ENCODE measurements around the gene PHACTR1. TPM values are rescaled to one million over a fixed set of nuclear protein-coding genes. Genes with fewer than 3 reads are reported as not detected.

The PHACTR1 gene
- total RNA-seq, 1 experiment from 2014 or later: not detected

DNA sequence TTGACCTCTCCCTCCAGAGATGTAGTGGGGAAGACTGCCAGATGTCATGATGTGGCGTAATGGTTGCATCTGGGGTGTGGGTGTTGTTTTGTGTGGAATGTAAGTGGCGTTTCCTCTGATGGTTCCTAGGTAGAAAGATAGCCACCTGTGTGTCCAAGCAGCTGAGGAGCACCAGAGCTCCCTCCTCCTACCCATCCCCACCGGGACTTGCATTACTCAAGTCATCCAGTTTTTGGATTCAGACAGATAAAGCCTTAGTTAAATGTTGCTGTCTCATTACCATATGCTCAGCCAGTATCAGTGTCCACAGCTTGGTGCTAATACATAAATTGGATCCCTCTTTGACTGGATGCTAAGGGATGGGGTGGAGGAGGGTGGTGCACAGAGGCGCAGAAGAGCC is 329.5 kb downstream of the PHACTR1 start:
- H3K9me3 ChIP-seq (ENCODE audit: low read length): no peaks in the 10 kb centered on the region
- peaks cover 25% of the 10 kb centered on the region for H3K27me3 ChIP-seq (ENCODE audit: low read length)
- H4K20me1 ChIP-seq (ENCODE audit: low read length): no peaks in the 10 kb centered on the region
- no TSS peak for BruUV-seq (replicated peaks)
- TF ChIP-seq EZH2 (IDR thresholded peaks at IDR 0.05; ENCODE audit: low read length, unreplicated experiment): no peak
- TF ChIP-seq, protein P1, sequence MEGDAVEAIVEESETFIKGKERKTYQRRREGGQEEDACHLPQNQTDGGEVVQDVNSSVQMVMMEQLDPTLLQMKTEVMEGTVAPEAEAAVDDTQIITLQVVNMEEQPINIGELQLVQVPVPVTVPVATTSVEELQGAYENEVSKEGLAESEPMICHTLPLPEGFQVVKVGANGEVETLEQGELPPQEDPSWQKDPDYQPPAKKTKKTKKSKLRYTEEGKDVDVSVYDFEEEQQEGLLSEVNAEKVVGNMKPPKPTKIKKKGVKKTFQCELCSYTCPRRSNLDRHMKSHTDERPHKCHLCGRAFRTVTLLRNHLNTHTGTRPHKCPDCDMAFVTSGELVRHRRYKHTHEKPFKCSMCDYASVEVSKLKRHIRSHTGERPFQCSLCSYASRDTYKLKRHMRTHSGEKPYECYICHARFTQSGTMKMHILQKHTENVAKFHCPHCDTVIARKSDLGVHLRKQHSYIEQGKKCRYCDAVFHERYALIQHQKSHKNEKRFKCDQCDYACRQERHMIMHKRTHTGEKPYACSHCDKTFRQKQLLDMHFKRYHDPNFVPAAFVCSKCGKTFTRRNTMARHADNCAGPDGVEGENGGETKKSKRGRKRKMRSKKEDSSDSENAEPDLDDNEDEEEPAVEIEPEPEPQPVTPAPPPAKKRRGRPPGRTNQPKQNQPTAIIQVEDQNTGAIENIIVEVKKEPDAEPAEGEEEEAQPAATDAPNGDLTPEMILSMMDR (conservative IDR thresholded peaks at IDR 0.05; ENCODE audit: low read depth, low read length): no peak
- TF ChIP-seq EZH2phosphoT487 (IDR thresholded peaks at IDR 0.05; ENCODE audit: borderline replicate concordance, low read length): no peak
- ATAC-seq (no peak), DNase-seq (no peak)
- no peaks in the 10 kb centered on the region for H3K9me2 ChIP-seq (replicated peaks; ENCODE audit: low read length)
- no peak overlapping the region for H3K9ac ChIP-seq (ENCODE audit: low read length)
- H3K79me2 ChIP-seq (ENCODE audit: low read length): no peaks in the 10 kb centered on the region
- no peaks in the 10 kb centered on the region for H3K36me3 ChIP-seq (ENCODE audit: low read depth, low read length)
- no peak overlapping the region for H3K27ac ChIP-seq (ENCODE audit: low read length)
- CTCF ChIA-PET: no interaction called here
- H3F3A ChIP-seq (ENCODE audit: low read length, unreplicated experiment): no peaks in the 10 kb centered on the region
- POLR2A ChIA-PET (ENCODE audit: unreplicated experiment): no interaction called here
- no peak overlapping the region for H3K4me2 ChIP-seq (ENCODE audit: low read length)
- H3K4me3 ChIP-seq (ENCODE audit: low read length): no peak overlapping the region
- no peak overlapping the region for H2AFZ ChIP-seq (ENCODE audit: low read length)
- H3K4me1 ChIP-seq (ENCODE audit: insufficient read depth, low read length): no peaks in the 10 kb centered on the region
- intact Hi-C loops (cut with micrococcal nuclease): no loop called here

DNA sequence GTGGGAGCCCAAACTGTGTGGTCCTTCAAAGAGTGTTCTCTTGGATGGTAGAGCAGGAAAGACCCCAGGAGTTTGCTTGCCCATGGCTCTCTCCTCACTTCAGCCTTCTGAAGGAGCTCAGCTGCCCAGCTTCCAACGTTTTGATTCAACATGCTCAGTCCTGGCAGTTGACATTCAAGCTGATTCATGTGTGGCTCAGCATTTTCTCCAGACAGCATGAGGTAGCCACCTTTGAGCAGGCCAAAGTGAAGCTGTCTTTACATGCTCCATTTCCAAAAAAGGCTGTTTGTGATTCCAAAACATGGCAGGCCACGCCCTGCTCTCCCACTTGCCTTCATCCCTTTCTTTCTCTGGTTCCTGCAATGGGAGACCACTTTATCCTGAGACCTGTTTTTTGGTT is 331.5 kb downstream of the PHACTR1 start:
- peaks cover 27% of the 10 kb centered on the region; the same call in 1 of the 2 replicates for H3K27me3 ChIP-seq (ENCODE audit: low read length)
- ATAC-seq (no peak), DNase-seq (no peak)
- no peaks in the 10 kb centered on the region for H3K79me2 ChIP-seq (ENCODE audit: low read length)
- no peaks in the 10 kb centered on the region for H3K4me1 ChIP-seq (ENCODE audit: insufficient read depth, low read length)
- CTCF ChIA-PET: no interaction called here
- H4K20me1 ChIP-seq (ENCODE audit: low read length): no peaks in the 10 kb centered on the region
- intact Hi-C loops (cut with micrococcal nuclease): no loop called here
- H3K4me2 ChIP-seq (ENCODE audit: low read length): no peak overlapping the region
- H3K9me3 ChIP-seq (ENCODE audit: low read length): no peaks in the 10 kb centered on the region
- H3K36me3 ChIP-seq (ENCODE audit: low read depth, low read length): no peaks in the 10 kb centered on the region
- no TSS peak for BruUV-seq (replicated peaks)
- no peaks in the 10 kb centered on the region for H3K9me2 ChIP-seq (replicated peaks; ENCODE audit: low read length)
- no peak overlapping the region for H3K4me3 ChIP-seq (ENCODE audit: low read length)
- H3K9ac ChIP-seq (ENCODE audit: low read length): no peak overlapping the region
- POLR2A ChIA-PET (ENCODE audit: unreplicated experiment): no interaction called here
- H3F3A ChIP-seq (ENCODE audit: low read length, unreplicated experiment): no peaks in the 10 kb centered on the region
- TF ChIP-seq EZH2 (IDR thresholded peaks at IDR 0.05; ENCODE audit: low read length, unreplicated experiment): no peak
- TF ChIP-seq EZH2phosphoT487 (IDR thresholded peaks at IDR 0.05; ENCODE audit: borderline replicate concordance, low read length): no peak
- TF ChIP-seq, protein P1 (conservative IDR thresholded peaks at IDR 0.05; ENCODE audit: low read depth, low read length): no peak
- no peak overlapping the region for H2AFZ ChIP-seq (ENCODE audit: low read length)
- H3K27ac ChIP-seq (ENCODE audit: low read length): no peak overlapping the region

DNA sequence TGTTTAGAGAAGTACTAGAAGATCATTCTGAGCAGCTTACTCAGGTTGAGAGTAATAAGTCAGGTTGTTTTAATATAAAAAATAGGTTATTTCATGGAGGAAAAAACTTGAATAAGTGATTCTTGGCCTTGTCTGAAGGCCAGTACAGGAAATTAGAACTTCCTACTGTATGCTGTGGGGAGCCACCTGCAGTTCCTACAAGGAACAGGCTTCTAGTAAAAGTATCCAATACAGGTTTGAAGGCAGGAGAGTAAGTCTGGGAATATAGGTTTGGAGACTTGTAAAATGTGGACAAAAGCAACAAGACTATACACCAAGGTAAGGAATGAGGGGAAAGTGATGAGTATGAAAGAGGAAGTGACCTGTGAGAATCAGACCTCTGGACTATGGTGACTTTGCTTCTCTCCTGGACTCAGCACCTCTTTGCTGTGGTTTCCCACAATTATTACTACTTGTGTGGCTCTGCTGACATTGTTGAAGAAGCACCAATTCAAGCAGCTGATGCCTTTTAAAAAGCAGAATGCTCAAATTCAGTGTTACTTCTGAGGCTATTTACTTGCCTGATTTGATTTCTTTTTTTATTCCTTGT is 333.2 kb downstream of the PHACTR1 start:
- no peak overlapping the region for H3K4me2 ChIP-seq (ENCODE audit: low read length)
- H3K4me3 ChIP-seq (ENCODE audit: low read length): no peak overlapping the region
- ChIA-PET POLR2A (ENCODE audit: unreplicated experiment) (no interaction called here), CTCF (no interaction called here)
- no peaks in the 10 kb centered on the region for H3K36me3 ChIP-seq (ENCODE audit: low read depth, low read length)
- H3K4me1 ChIP-seq (ENCODE audit: insufficient read depth, low read length): no peaks in the 10 kb centered on the region
- DNase-seq (no peak), ATAC-seq (no peak)
- H3K27me3 ChIP-seq (ENCODE audit: low read length): peaks cover 33% of the 10 kb centered on the region; the same call in 1 of the 2 replicates
- BruUV-seq (replicated peaks): no TSS peak
- TF ChIP-seq, protein P1 (conservative IDR thresholded peaks at IDR 0.05; ENCODE audit: low read depth, low read length): 0 out of 2 replicates have a peak, but pooled peaks have one; percentile 14
- TF ChIP-seq EZH2phosphoT487 (IDR thresholded peaks at IDR 0.05; ENCODE audit: borderline replicate concordance, low read length): no peak
- no peak overlapping the region for H3K9ac ChIP-seq (ENCODE audit: low read length)
- H3K79me2 ChIP-seq (ENCODE audit: low read length): no peaks in the 10 kb centered on the region
- H3K27ac ChIP-seq (ENCODE audit: low read length): no peak overlapping the region
- H2AFZ ChIP-seq (ENCODE audit: low read length): no peak overlapping the region
- H4K20me1 ChIP-seq (ENCODE audit: low read length): no peaks in the 10 kb centered on the region
- intact Hi-C loops (cut with micrococcal nuclease): no loop called here
- no peaks in the 10 kb centered on the region for H3K9me3 ChIP-seq (ENCODE audit: low read length)
- H3K9me2 ChIP-seq (replicated peaks; ENCODE audit: low read length): no peaks in the 10 kb centered on the region
- H3F3A ChIP-seq (ENCODE audit: low read length, unreplicated experiment): no peaks in the 10 kb centered on the region

All from PC-3 (cell line).